ENCODE data around the gene KCP.

- TF ChIP-seq GATA3 (IDR thresholded peaks at IDR 0.05; ENCODE audit: low read depth, low read length) (no peak), GATA2 (IDR thresholded peaks at IDR 0.05; ENCODE audit: low read depth, low read length) (no peak)
Observed at GRCh38 chr7:128833946-128834325, 76.6 kb downstream of the KCP start.
